Activated naive CD4-positive, alpha-beta T cell treated with anti-CD3 and anti-CD28 coated beads, Interleukin-2, amount 50 U/mL, for 24 hours (primary cell): ENCODE results near the gene NOX4.
"Not testable (repeated sequence)": the region's sequence is repeated elsewhere in the genome, so short reads cannot be mapped to it uniquely, and the experiment has no call there.

Experiments used
- H3K27ac Mint-ChIP-seq: one replicate; pipeline ENCODE4 v1.8.0; 2021; ENCODE audit warnings: mild to moderate bottlenecking, mixed read lengths
- H3K27me3 Mint-ChIP-seq: one replicate; pipeline ENCODE4 v1.8.0; 2021; ENCODE audit warnings: mixed read lengths
- H3K36me3 Mint-ChIP-seq: one replicate; pipeline ENCODE4 v1.8.0; 2021; ENCODE audit warnings: mixed read lengths
- H3K4me1 Mint-ChIP-seq: one replicate; pipeline ENCODE4 v1.8.0; 2021; ENCODE audit warnings: mixed read lengths
- H3K4me3 Mint-ChIP-seq: one replicate; pipeline ENCODE4 v1.8.0; 2021; ENCODE audit warnings: mild to moderate bottlenecking, mixed read lengths
- H3K9me3 Mint-ChIP-seq: one replicate; pipeline ENCODE4 v1.8.0; 2021; ENCODE audit warnings: mixed read lengths

The NOX4 gene

GRCh38 chr11:89436071-89436470, 55.1 kb downstream of the NOX4 start:
- no peak overlapping the region for H3K27ac Mint-ChIP-seq
- H3K27me3 Mint-ChIP-seq: peaks cover 1% of the 10 kb centered on the region
- no peaks in the 10 kb centered on the region for H3K9me3 Mint-ChIP-seq

GRCh38 chr11:89433278-89433677, 57.9 kb downstream of the NOX4 start:
- no peak overlapping the region for H3K4me3 Mint-ChIP-seq
- no peaks in the 10 kb centered on the region for H3K9me3 Mint-ChIP-seq
- no peaks in the 10 kb centered on the region for H3K36me3 Mint-ChIP-seq
- peak overlapping the region; percentile 30 for H3K27ac Mint-ChIP-seq
- H3K27me3 Mint-ChIP-seq: peaks cover 1% of the 10 kb centered on the region
- no peaks in the 10 kb centered on the region for H3K4me1 Mint-ChIP-seq

More at GRCh38 chr11:89436071-89436470, 55.1 kb downstream of the NOX4 start:
- Mint-ChIP-seq H3K4me1 (no peaks in the 10 kb centered on the region), H3K36me3 (no peaks in the 10 kb centered on the region), H3K4me3 (no peak overlapping the region)

- not testable (repeated sequence) for H3K9me3 Mint-ChIP-seq, H3K36me3 Mint-ChIP-seq, H3K4me3 Mint-ChIP-seq, H3K27ac Mint-ChIP-seq, H3K27me3 Mint-ChIP-seq, H3K4me1 Mint-ChIP-seq
Observed at GRCh38 chr11:89432182-89432581, 59.0 kb downstream of the NOX4 start.

GRCh38 chr11:89426501-89426900, 64.7 kb downstream of the NOX4 start:
- H3K4me3 Mint-ChIP-seq, H3K36me3 Mint-ChIP-seq, H3K27ac Mint-ChIP-seq, H3K27me3 Mint-ChIP-seq, H3K9me3 Mint-ChIP-seq, H3K4me1 Mint-ChIP-seq: not testable (repeated sequence)

DNA sequence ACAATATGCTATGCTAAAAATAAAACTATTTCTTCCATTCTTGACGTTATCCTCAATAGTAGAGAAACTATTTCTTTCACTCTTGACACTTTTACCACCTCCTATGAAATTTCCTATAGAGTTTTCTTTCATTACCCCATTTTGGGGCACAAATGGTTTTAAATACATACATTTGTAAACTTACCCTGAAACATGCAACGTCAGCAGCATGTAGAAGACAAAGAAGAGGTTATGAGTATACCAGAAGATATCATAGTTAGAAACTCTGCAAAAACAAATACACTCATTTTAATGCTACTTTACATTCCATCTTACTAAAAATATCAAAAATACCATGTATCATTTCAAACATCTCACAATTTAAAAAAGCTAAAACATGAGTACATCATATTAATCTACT, 69.5 kb downstream of the NOX4 start:
- Mint-ChIP-seq H3K9me3 (no peaks in the 10 kb centered on the region), H3K4me1 (no peaks in the 10 kb centered on the region), H3K27me3 (no peaks in the 10 kb centered on the region), H3K27ac (no peak overlapping the region), H3K4me3 (no peak overlapping the region), H3K36me3 (no peaks in the 10 kb centered on the region)

DNA sequence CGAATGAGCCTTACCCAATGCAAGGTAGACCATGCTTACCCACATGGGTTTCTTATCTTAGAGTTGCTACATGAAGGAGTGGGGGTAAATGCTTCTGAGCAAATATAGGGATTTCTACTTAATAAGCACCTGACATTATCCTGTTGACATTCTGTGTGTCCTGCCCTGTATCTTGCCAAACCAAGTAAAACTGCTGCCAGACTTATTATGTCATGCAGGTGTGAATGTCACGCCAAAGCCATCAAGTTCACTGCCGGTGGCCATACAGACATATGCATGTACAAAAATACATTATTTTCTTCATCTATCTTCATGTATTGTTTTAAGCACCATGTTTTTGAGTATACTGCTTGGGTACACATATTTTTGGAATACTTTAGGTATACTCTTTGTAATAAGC, 70.2 kb downstream of the NOX4 start:
- Mint-ChIP-seq H3K27ac (no peak overlapping the region), H3K36me3 (no peaks in the 10 kb centered on the region), H3K27me3 (no peaks in the 10 kb centered on the region), H3K9me3 (no peaks in the 10 kb centered on the region), H3K4me1 (no peaks in the 10 kb centered on the region), H3K4me3 (no peak overlapping the region)

DNA sequence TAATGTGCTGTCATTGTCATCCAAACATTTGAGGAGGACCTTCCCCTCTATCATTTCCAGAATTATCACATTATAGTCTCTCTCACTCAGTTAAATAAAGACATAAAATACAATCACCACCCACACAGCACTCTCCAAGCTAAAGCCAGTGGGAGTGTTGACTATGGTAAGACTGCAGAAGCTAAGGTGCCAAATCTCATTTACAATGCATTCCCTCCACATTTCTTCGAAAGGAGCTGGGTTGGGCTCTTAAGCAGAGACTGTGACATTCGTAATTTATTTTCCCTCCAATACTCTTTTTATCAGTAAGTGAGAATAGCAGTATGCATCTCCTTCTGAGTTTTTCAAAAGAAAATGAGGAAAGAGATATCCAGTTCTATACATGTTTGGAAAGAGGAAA, 74.2 kb downstream of the NOX4 start:
- Mint-ChIP-seq H3K4me1 (no peaks in the 10 kb centered on the region), H3K36me3 (no peaks in the 10 kb centered on the region), H3K9me3 (no peaks in the 10 kb centered on the region), H3K27ac (no peak overlapping the region), H3K27me3 (no peaks in the 10 kb centered on the region), H3K4me3 (no peak overlapping the region)

- H3K36me3 Mint-ChIP-seq, H3K4me1 Mint-ChIP-seq, H3K4me3 Mint-ChIP-seq, H3K27me3 Mint-ChIP-seq, H3K27ac Mint-ChIP-seq, H3K9me3 Mint-ChIP-seq: not testable (repeated sequence)
Observed at GRCh38 chr11:89411112-89411511, 80.1 kb downstream of the NOX4 start.

DNA sequence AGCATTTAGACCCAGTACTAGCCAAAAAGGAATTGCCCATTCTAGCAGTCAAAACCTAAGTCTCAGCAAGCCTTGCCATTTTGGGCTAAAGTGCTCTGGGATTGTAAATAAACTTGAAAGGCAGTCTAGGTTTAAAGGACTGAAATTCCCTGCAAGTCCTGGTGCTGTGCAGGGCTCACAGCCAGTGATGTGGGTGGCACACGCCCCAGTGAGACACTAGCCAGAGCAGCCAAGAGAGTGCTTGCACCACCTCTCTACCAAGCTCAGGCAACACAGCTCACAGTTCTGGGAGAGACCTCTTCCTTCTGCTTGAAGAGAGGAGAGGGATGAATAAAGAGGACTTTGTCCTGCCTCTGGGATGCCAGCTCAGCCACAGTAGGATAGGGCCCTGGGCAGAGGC, 80.5 kb downstream of the NOX4 start:
- not testable (repeated sequence) for H3K4me1 Mint-ChIP-seq, H3K4me3 Mint-ChIP-seq, H3K36me3 Mint-ChIP-seq, H3K27me3 Mint-ChIP-seq, H3K9me3 Mint-ChIP-seq, H3K27ac Mint-ChIP-seq

DNA sequence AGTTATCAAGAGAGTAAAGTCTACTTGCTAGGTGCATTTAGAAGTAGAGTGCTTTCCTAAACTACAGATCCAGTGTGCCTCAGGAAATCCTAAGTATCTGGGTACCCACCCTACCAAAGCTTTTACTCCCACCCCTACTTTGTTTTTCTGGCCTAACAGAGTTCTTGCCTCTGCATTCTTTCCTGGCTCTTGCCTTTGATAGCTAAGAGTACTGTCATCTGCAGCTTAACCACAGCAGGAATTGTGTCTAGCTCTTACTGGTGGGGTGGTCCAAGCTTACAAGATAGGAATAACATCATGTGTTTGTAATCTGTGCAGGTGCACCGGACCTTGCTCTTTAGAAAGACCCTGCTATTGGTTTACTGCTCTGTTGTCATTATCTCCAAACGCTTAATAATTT, 82.7 kb downstream of the NOX4 start:
- not testable (repeated sequence) for H3K9me3 Mint-ChIP-seq, H3K4me3 Mint-ChIP-seq, H3K27me3 Mint-ChIP-seq, H3K4me1 Mint-ChIP-seq, H3K36me3 Mint-ChIP-seq, H3K27ac Mint-ChIP-seq

DNA sequence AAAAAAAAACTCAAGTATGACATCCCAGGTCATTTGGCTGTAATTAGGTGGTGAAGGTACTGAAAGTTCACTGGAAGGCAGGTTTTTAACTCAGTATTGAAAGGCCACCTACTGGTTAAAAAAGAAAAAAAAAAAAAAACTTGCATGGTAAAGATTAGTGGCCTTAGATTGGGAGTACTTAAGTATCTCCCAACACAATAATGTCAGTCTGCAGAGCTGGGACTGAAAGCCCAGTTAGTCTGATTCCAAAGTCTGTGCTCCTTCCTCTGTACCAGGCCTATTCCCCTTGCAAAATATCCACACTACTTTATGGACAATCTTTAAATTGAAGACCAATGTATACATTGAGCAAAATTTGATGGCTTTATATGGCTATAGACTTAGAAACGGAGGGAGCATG, 85.5 kb downstream of the NOX4 start:
- Mint-ChIP-seq H3K9me3 (no peaks in the 10 kb centered on the region), H3K27me3 (no peaks in the 10 kb centered on the region), H3K4me1 (no peaks in the 10 kb centered on the region), H3K27ac (no peak overlapping the region), H3K4me3 (no peak overlapping the region), H3K36me3 (no peaks in the 10 kb centered on the region)

GRCh38 chr11:89391654-89392053, 99.5 kb downstream of the NOX4 start:
- H3K27ac Mint-ChIP-seq, H3K4me3 Mint-ChIP-seq, H3K27me3 Mint-ChIP-seq, H3K36me3 Mint-ChIP-seq, H3K4me1 Mint-ChIP-seq, H3K9me3 Mint-ChIP-seq: not testable (repeated sequence)

GRCh38 chr11:89387501-89387900, 103.7 kb downstream of the NOX4 start:
- H3K27me3 Mint-ChIP-seq, H3K4me1 Mint-ChIP-seq, H3K9me3 Mint-ChIP-seq, H3K27ac Mint-ChIP-seq, H3K4me3 Mint-ChIP-seq, H3K36me3 Mint-ChIP-seq: not testable (repeated sequence)

- not testable (repeated sequence) for H3K27me3 Mint-ChIP-seq, H3K4me1 Mint-ChIP-seq, H3K27ac Mint-ChIP-seq, H3K36me3 Mint-ChIP-seq, H3K4me3 Mint-ChIP-seq, H3K9me3 Mint-ChIP-seq
Observed at GRCh38 chr11:89382986-89383385, 108.2 kb downstream of the NOX4 start.

- Mint-ChIP-seq H3K4me3 (no peak overlapping the region), H3K36me3 (no peaks in the 10 kb centered on the region), H3K27ac (peak overlapping the region; percentile 20), H3K9me3 (no peaks in the 10 kb centered on the region), H3K4me1 (no peaks in the 10 kb centered on the region), H3K27me3 (no peaks in the 10 kb centered on the region)
Observed at GRCh38 chr11:89381094-89381493, 110.1 kb downstream of the NOX4 start.

DNA sequence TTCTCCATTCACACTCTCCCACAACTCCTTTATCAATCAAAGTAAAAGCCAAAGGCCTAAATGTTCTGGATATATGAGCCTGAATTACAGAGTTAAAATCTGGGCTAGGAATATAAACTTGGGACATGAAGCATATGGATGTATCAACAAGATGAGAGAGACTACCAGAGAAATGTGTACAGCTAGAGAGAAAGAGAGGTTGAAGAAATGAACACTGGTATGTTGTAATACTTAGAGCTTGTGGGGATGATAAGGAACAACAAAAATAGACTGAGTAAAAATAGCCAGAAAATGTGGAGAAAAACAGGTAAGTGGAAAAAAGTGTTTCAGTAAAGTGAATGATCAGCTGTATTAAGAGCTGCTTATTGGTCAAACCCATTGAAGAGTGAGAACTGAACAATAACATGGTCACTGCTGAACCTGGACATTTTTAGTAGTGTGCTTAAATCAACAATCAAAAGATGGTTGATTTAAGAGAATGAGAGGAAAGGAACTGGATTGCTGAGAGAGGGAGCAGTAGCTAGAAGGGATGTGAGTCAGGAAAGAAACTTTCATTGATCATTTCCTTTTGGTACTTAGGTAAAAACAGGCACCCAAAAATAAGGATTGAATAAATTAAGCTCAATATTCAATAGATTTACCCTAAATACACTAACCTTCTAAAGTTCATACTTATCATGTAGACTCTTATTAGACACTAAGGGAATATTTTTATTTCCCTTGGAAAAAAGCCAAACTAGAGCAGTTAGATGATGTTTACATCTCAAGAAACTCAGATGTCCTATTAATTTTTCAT, 111.0 kb downstream of the NOX4 start:
- not testable (repeated sequence) for H3K36me3 Mint-ChIP-seq, H3K27ac Mint-ChIP-seq, H3K4me3 Mint-ChIP-seq, H3K4me1 Mint-ChIP-seq, H3K9me3 Mint-ChIP-seq, H3K27me3 Mint-ChIP-seq

GRCh38 chr11:89378986-89379385, 112.2 kb downstream of the NOX4 start:
- not testable (repeated sequence) for H3K4me3 Mint-ChIP-seq, H3K36me3 Mint-ChIP-seq, H3K9me3 Mint-ChIP-seq, H3K27ac Mint-ChIP-seq, H3K27me3 Mint-ChIP-seq, H3K4me1 Mint-ChIP-seq
